Esophagus muscularis mucosa (tissue), 4 donors: Measurements from ENCODE around the gene UBTD1.

Experiments
- EP300 ChIP-seq: sonication (generic); formaldehyde crosslinking; IDR thresholded peaks from one replicate; pipeline ENCODE4 v1.6.1; 2017; ENCODE audit warnings: antibody characterized with exemption
- POLR2A ChIP-seq: fragments of 450-650 bp; IDR thresholded peaks from one replicate; pipeline ENCODE4 v1.6.1; 2017; ENCODE audit warnings: antibody characterized with exemption, moderate library complexity, mild to moderate bottlenecking, low read depth
- POLR2AphosphoS5 ChIP-seq, 2 donors: sonication (generic); formaldehyde crosslinking; IDR thresholded peaks; one replicate each; pipeline ENCODE4 v1.6.1; 2017; ENCODE audit warnings: antibody characterized with exemption in 2 of 2
- TF ChIP-seq, protein P1 (sequence below), 3 experiments: fragments of 200-600 bp in 2 of 3; fragments of 450-650 bp in 1 of 3; sonication (generic) in 2 of 3; IDR thresholded peaks; one replicate each; pipeline ENCODE4 v1.5.1; 2017 to 2019; ENCODE audit warnings: antibody characterized with exemption in 3 of 3, mild to moderate bottlenecking in 2 of 3, moderate library complexity in 1 of 3

DNA sequence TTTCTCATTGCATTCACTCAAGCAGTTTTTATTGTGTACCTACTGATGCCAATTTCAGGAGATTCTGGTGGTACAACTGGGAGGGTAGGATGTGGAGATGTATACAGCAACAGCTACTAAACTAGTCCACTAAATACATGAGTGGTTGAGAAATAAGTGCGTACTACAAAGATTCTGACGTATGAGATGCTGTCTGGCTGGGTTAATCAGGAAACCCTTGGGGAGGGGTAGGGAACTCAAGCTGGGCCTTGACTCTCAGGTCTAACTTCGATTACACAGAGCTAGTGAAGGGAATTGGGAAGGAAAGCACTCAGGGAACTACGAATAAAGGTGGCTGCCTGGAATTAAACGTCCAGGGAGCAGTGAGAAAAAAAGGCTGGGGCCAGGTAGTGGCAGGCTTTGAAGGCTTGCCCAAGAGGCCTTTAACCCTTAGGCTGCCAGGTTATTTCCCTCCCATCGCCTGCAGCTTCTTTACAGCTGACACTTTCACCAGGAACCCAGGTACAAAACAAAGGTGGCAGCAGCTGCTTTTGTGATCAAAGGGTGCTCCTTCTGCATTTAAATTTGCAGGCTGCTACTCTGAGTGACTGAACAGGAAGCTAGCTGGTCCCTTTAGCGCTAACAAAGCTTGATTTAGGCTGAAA is 3.7 kb upstream of the UBTD1 start:
- TF ChIP-seq, protein P1, sequence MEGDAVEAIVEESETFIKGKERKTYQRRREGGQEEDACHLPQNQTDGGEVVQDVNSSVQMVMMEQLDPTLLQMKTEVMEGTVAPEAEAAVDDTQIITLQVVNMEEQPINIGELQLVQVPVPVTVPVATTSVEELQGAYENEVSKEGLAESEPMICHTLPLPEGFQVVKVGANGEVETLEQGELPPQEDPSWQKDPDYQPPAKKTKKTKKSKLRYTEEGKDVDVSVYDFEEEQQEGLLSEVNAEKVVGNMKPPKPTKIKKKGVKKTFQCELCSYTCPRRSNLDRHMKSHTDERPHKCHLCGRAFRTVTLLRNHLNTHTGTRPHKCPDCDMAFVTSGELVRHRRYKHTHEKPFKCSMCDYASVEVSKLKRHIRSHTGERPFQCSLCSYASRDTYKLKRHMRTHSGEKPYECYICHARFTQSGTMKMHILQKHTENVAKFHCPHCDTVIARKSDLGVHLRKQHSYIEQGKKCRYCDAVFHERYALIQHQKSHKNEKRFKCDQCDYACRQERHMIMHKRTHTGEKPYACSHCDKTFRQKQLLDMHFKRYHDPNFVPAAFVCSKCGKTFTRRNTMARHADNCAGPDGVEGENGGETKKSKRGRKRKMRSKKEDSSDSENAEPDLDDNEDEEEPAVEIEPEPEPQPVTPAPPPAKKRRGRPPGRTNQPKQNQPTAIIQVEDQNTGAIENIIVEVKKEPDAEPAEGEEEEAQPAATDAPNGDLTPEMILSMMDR (IDR thresholded peaks at IDR 0.05) = no peak
- TF ChIP-seq POLR2AphosphoS5 (IDR thresholded peaks at IDR 0.05) (no peak), POLR2A (no peak), EP300 (no peak)
